GM21528 (cell line): ENCODE measurements around the gene TMEM131L.
A peak's percentile ranks its signal among the peaks of the same experiment; 100 is the strongest.

ENCODE experiments used
- ATAC-seq: cut with Tn5 transposase; IDR thresholded peaks from one replicate; pipeline ENCODE4 v1.9.1; 2021; ENCODE audit warnings: mild to moderate bottlenecking, moderate library complexity; ENCODE audit not compliant: unreplicated experiment, low FRiP score

Gene TMEM131L

GRCh38 chr4:153676486-153676885 is 210.3 kb downstream of the TMEM131L start:
- ATAC-seq = no peak

GRCh38 chr4:153676984-153677383 is 210.8 kb downstream of the TMEM131L start:
- ATAC-seq = no peak

GRCh38 chr4:153679486-153679885 is 213.3 kb downstream of the TMEM131L start:
- no peak for ATAC-seq

GRCh38 chr4:153683763-153684181 is 217.6 kb downstream of the TMEM131L start:
- no peak for ATAC-seq

GRCh38 chr4:153684182-153684970 is 218.2 kb downstream of the TMEM131L start, which contains the start of gene TLR2:
TSS of gene TLR2 (plus strand) at chr4:153684280. CDS start at chr4:153702908, 18,628 bp downstream.
- ATAC-seq = peak; percentile 95

GRCh38 chr4:153684971-153685371 is 218.8 kb downstream of the TMEM131L start:
- no peak for ATAC-seq
